Spinal cord (tissue), 10 donors: ENCODE data around the gene C1orf21. TPM values are rescaled to one million over a fixed set of nuclear protein-coding genes. Genes with fewer than 3 reads are reported as not detected.

Source experiments
- DNase-seq, 6 donors: peaks; one replicate each; pipeline versions ENCODE4 v3.0.0 to v3.0.0-alpha.2; 2013 to 2015; ENCODE audit warnings: low spot score in 6 of 6, low read depth in 4 of 6
- H3K27ac ChIP-seq: one replicate; pipeline ENCODE4 v1.5.1; 2013; ENCODE audit warnings: low read depth, low read length, control low read depth
- H3K27me3 ChIP-seq: one replicate; pipeline ENCODE4 v1.6.1; 2013; ENCODE audit warnings: low read length; ENCODE audit not compliant: control insufficient read depth, insufficient read depth
- H3K36me3 ChIP-seq: one replicate; pipeline ENCODE4 v1.6.1; 2013; ENCODE audit warnings: low read length; ENCODE audit not compliant: control insufficient read depth, insufficient read depth
- H3K4me1 ChIP-seq: one replicate; pipeline ENCODE4 v1.6.1; 2013; ENCODE audit warnings: low read length; ENCODE audit not compliant: control insufficient read depth, insufficient read depth
- H3K4me3 ChIP-seq: one replicate; pipeline ENCODE4 v1.5.1; 2013; ENCODE audit warnings: low read depth, low read length, control low read depth
- H3K9me3 ChIP-seq: one replicate; pipeline ENCODE4 v1.6.1; 2013; ENCODE audit warnings: low read length; ENCODE audit not compliant: control insufficient read depth, insufficient read depth
- WGBS: methylation state at CpG from one replicate; pipeline ENCODE4 v1.1.5; 2013; ENCODE audit warnings: missing lambda C conversion rate; ENCODE audit not compliant: insufficient coverage; 5-methylcytosine and 5-hydroxymethylcytosine counted together
- polyA plus RNA-seq, 2 donors: library from polyadenylated mRNA; unstranded; fragments of 120-200 nt; gene quantifications; one replicate each; pipeline ENCODE4 v1.2.1, GENCODE V29; 2013; ENCODE audit not compliant: insufficient read length in 2 of 2
- total RNA-seq, 2 donors: library from RNA; depleted of rRNA in 1 of 2; stranded (reverse); fragments of 120-200 nt in 1 of 2; fragments of >200 nt in 1 of 2; gene quantifications; one replicate each; pipeline versions ENCODE4 v1.2.3 to v1.2.4, GENCODE V29; 2013 to 2014
- donor health status: healthy.

C1orf21 gene
- total and polyA plus RNA-seq, 4 donors = 17.6 to 55.5 (median 31.9) TPM

DNA sequence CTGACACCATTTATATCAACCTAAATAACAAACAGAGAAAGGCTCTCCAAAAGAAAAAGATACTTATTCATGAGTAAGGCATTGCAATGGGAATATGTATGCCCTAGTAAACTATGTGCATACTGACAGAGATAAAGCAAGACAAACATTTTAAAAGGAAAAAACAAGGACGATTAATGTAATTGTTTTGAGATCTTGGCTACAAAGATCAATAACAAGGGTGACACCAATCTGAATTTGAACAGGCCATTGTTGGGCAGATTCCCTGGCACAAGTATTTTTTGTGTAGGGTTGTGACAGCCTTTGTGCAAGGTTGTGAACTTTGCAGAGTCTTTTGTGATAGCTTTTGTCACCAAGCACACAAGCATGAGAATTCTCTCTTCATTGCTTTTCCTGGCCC, 282.6 kb downstream of the C1orf21 start:
- Histone ChIP-seq H3K27me3 (no peaks in the 10 kb centered on the region), H3K4me1 (peaks cover 5% of the 10 kb centered on the region), H3K9me3 (no peaks in the 10 kb centered on the region), H3K4me3 (no peak overlapping the region), H3K36me3 (no peaks in the 10 kb centered on the region), H3K27ac (no peak overlapping the region)
- DNase-seq = no peak
- 33% methylated on average over 1 of the region's 1 CpG for WGBS

DNA sequence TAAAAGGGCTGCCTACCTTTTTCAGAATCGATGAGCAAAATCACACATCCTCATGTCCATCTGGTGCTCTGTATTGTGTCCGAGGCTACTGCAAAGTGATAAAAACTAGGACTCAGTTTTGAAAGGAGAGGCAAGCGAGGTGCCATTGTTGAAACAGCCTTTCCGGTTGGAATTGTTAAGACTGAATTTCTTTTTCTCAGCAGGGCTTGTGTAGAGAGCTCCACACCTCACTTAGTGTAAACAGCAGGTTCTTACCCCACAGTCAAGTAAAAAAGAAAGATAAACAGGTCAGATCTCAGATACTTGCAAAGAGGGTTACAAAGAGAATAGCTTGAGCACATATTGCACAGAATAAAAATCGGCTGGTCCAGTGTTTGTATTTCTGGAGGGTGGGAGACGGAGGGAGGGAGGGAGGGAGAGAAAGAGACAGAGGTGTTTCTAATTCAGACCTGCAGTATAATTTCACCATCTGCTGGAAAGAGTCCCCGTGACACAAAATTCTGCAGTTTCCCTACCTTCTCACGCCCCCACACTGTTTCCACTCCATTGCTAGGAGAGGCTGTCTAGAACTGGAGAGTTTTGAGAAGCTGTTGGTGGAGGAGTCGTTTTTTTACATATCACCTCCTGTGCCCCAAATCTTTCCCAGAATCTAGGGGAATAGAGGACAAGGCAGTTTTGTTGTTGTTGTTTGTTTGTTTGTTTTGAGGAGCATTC, 285.3 kb downstream of the C1orf21 start:
- no peaks in the 10 kb centered on the region for H3K9me3 ChIP-seq
- H3K27ac ChIP-seq = no peak overlapping the region
- H3K36me3 ChIP-seq = no peaks in the 10 kb centered on the region
- DNase-seq = no peak
- no peaks in the 10 kb centered on the region for H3K4me1 ChIP-seq
- no peaks in the 10 kb centered on the region for H3K27me3 ChIP-seq
- WGBS = no CpG with 5 or more reads among the region's 9 CpGs
- no peak overlapping the region for H3K4me3 ChIP-seq

DNA sequence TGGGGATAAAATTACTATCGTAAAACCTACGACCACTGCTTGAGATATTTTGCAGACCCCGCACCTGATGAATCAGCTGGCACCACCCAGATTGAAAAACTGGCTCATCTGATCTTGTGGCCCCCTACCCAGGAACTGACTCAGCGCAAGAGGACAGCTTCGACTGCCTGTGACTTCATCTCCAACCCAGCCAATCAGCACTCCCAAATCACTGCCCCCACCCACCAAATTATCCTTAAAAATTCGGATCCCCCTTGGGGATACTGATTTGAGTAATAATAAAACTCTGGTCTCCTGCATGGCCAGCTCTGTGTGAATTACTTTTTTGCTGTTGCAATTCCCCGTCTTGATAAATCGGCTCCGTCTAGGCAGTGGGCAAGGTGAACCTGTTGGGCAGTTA, 286.5 kb downstream of the C1orf21 start:
- no peaks in the 10 kb centered on the region for H3K36me3 ChIP-seq
- no peak overlapping the region for H3K27ac ChIP-seq
- WGBS = 92% methylated on average over 7 of the region's 9 CpGs
- no peaks in the 10 kb centered on the region for H3K9me3 ChIP-seq
- H3K27me3 ChIP-seq = no peaks in the 10 kb centered on the region
- no peaks in the 10 kb centered on the region for H3K4me1 ChIP-seq
- DNase-seq = no peak
- no peak overlapping the region for H3K4me3 ChIP-seq

DNA sequence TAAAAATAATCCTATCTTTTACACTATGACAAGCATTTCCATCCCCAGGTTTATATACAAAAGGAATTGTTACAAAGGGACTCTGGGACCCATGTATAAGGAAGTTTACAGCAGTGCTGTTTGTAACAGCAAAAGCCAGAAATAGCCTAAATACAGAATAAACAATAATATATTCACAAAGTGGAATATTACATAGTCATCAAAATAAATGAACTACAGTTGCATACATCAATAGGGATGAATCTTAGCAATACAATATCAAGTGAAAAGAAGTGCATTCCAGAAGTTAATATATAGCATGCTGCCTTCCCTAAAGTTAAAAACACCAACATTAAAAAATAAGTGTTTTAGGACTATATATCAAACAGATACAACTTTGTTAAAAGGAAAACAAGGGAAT, 290.5 kb downstream of the C1orf21 start:
- H3K4me3 ChIP-seq = no peak overlapping the region
- no peaks in the 10 kb centered on the region for H3K4me1 ChIP-seq
- H3K36me3 ChIP-seq = no peaks in the 10 kb centered on the region
- no peaks in the 10 kb centered on the region for H3K9me3 ChIP-seq
- DNase-seq = no peak
- no peak overlapping the region for H3K27ac ChIP-seq
- H3K27me3 ChIP-seq = no peaks in the 10 kb centered on the region
